Mononuclear cell (primary cell): Measurements from ENCODE around the gene SORBS1. TPM values are rescaled to one million over a fixed set of nuclear protein-coding genes. Genes with fewer than 3 reads are reported as not detected.

Source experiments
- H3K27me3 ChIP-seq: 2 replicates; pipeline ENCODE4 v1.6.0; 2011; ENCODE audit warnings: low read length, control low read depth; ENCODE audit not compliant: insufficient read depth
- H3K4me1 ChIP-seq: 2 replicates; pipeline ENCODE4 v1.5.1; 2011; ENCODE audit warnings: mild to moderate bottlenecking, low read length, control low read depth; ENCODE audit not compliant: insufficient read depth
- H3K4me3 ChIP-seq: 2 replicates; pipeline ENCODE4 v1.5.1; 2011; ENCODE audit warnings: mild to moderate bottlenecking, low read length, moderate library complexity
- H3K9me3 ChIP-seq: 2 replicates; pipeline ENCODE4 v1.5.1; 2011; ENCODE audit warnings: low read depth, mild to moderate bottlenecking, control low read depth, low read length
- total RNA-seq: library from RNA; depleted of rRNA; stranded (reverse); fragments of >200 nt; gene quantifications from one replicate; pipeline ENCODE4 v1.2.3, GENCODE V29; 2012

Gene SORBS1
- total RNA-seq, 1 donor: 5.2 TPM

- peaks cover 17% of the 10 kb centered on the region for H3K27me3 ChIP-seq
- peaks cover 11% of the 10 kb centered on the region for H3K4me1 ChIP-seq
- no peak overlapping the region for H3K4me3 ChIP-seq
- no peaks in the 10 kb centered on the region for H3K9me3 ChIP-seq
These were observed 4.0 kb downstream of the SORBS1 start for GRCh38 chr10:95556994-95557767.

GRCh38 chr10:95553674-95554073, 7.5 kb downstream of the SORBS1 start:
- H3K9me3 ChIP-seq: no peaks in the 10 kb centered on the region
- H3K27me3 ChIP-seq: peaks cover 2% of the 10 kb centered on the region
- H3K4me1 ChIP-seq: no peaks in the 10 kb centered on the region
- no peak overlapping the region for H3K4me3 ChIP-seq

- H3K9me3 ChIP-seq: no peaks in the 10 kb centered on the region
- H3K4me1 ChIP-seq: no peaks in the 10 kb centered on the region
- no peaks in the 10 kb centered on the region for H3K27me3 ChIP-seq
- H3K4me3 ChIP-seq: no peak overlapping the region
These were observed 8.4 kb downstream of the SORBS1 start for GRCh38 chr10:95552679-95553342.

- Histone ChIP-seq H3K27me3 (no peaks in the 10 kb centered on the region), H3K4me3 (no peak overlapping the region), H3K9me3 (no peaks in the 10 kb centered on the region), H3K4me1 (no peaks in the 10 kb centered on the region)
These were observed 11.0 kb downstream of the SORBS1 start for GRCh38 chr10:95550073-95550672.

- no peaks in the 10 kb centered on the region for H3K9me3 ChIP-seq
- no peaks in the 10 kb centered on the region for H3K27me3 ChIP-seq
- H3K4me3 ChIP-seq: no peak overlapping the region
- no peaks in the 10 kb centered on the region for H3K4me1 ChIP-seq
These were observed 13.3 kb downstream of the SORBS1 start for GRCh38 chr10:95547791-95548435.

GRCh38 chr10:95547197-95547596, 14.0 kb downstream of the SORBS1 start:
- H3K27me3 ChIP-seq: no peaks in the 10 kb centered on the region

GRCh38 chr10:95545981-95546380, 15.2 kb downstream of the SORBS1 start:
- Histone ChIP-seq H3K4me3 (no peak overlapping the region), H3K27me3 (no peaks in the 10 kb centered on the region), H3K9me3 (no peaks in the 10 kb centered on the region), H3K4me1 (no peaks in the 10 kb centered on the region)

More at GRCh38 chr10:95547197-95547596, 14.0 kb downstream of the SORBS1 start:
- Histone ChIP-seq H3K9me3 (no peaks in the 10 kb centered on the region), H3K4me3 (no peak overlapping the region), H3K4me1 (no peaks in the 10 kb centered on the region)

- no peaks in the 10 kb centered on the region for H3K4me1 ChIP-seq
These were observed 16.2 kb downstream of the SORBS1 start for GRCh38 chr10:95544783-95545500.

GRCh38 chr10:95543459-95543858, 17.7 kb downstream of the SORBS1 start:
- Histone ChIP-seq H3K27me3 (no peaks in the 10 kb centered on the region), H3K9me3 (no peaks in the 10 kb centered on the region), H3K4me1 (no peaks in the 10 kb centered on the region), H3K4me3 (no peak overlapping the region)

More at GRCh38 chr10:95544783-95545500, 16.2 kb downstream of the SORBS1 start:
- Histone ChIP-seq H3K9me3 (no peaks in the 10 kb centered on the region), H3K4me3 (no peak overlapping the region), H3K27me3 (no peaks in the 10 kb centered on the region)

GRCh38 chr10:95542761-95543160, 18.4 kb downstream of the SORBS1 start:
- Histone ChIP-seq H3K4me1 (no peaks in the 10 kb centered on the region), H3K4me3 (no peak overlapping the region), H3K27me3 (no peaks in the 10 kb centered on the region), H3K9me3 (no peaks in the 10 kb centered on the region)

GRCh38 chr10:95542330-95542729, 18.8 kb downstream of the SORBS1 start:
- no peak overlapping the region for H3K4me3 ChIP-seq
- no peaks in the 10 kb centered on the region for H3K9me3 ChIP-seq
- no peaks in the 10 kb centered on the region for H3K27me3 ChIP-seq
- H3K4me1 ChIP-seq: no peaks in the 10 kb centered on the region

GRCh38 chr10:95540514-95541052, 20.6 kb downstream of the SORBS1 start:
- Histone ChIP-seq H3K4me1 (no peaks in the 10 kb centered on the region), H3K27me3 (no peaks in the 10 kb centered on the region), H3K9me3 (no peaks in the 10 kb centered on the region), H3K4me3 (no peak overlapping the region)

- Histone ChIP-seq H3K4me3 (no peak overlapping the region), H3K4me1 (no peaks in the 10 kb centered on the region), H3K9me3 (no peaks in the 10 kb centered on the region), H3K27me3 (no peaks in the 10 kb centered on the region)
These were observed 21.4 kb downstream of the SORBS1 start for GRCh38 chr10:95539560-95540284.

- no peaks in the 10 kb centered on the region for H3K4me1 ChIP-seq
- no peaks in the 10 kb centered on the region for H3K9me3 ChIP-seq
- no peak overlapping the region for H3K4me3 ChIP-seq
- H3K27me3 ChIP-seq: no peaks in the 10 kb centered on the region
These were observed 22.8 kb downstream of the SORBS1 start for GRCh38 chr10:95538412-95538811.
